HG03280 (cell line): ENCODE data around the gene PLEKHA8.

Experiments used
- ATAC-seq: cut with Tn5 transposase; IDR thresholded peaks from one replicate; pipeline ENCODE4 v1.9.1; 2021; ENCODE audit warnings: mild to moderate bottlenecking, moderate library complexity; ENCODE audit not compliant: unreplicated experiment

Gene PLEKHA8

DNA sequence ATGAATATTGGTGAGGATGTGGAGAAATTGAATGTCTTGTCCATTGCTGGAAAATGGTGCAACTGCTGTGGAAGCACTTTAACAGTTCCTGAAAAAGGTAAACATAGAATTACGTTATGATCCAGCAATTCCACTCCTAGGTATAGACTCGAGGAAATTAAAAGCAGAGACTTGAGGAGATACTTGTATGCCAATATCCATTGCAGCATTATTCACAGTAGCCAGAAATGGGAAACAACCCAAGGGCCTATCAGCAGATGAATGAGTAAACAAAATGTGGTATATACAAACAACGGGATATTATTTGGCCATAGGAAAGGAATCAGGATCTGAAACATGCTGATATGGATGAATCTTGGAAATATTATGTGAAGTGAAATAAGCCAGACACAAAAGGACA is 74.1 kb downstream of the PLEKHA8 start:
- no peak for ATAC-seq

DNA sequence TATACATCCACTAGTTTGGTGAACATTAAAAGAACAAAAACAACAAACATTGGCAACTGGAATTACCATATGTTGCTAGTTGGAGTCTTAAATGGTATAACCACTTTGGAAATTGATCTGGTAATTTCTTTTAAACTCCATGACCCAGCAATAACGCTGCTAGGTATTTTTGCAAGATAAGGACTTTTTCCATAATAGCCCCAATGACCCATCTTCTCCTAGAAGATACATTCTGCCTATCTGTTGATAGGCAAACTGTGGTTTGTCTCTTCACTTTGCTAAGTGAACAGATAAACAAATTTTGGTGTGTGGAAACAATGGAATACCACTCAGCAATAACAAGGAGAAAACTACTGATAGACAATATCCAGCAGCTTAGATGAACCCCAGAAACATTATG is 75.9 kb downstream of the PLEKHA8 start:
- no peak for ATAC-seq

DNA sequence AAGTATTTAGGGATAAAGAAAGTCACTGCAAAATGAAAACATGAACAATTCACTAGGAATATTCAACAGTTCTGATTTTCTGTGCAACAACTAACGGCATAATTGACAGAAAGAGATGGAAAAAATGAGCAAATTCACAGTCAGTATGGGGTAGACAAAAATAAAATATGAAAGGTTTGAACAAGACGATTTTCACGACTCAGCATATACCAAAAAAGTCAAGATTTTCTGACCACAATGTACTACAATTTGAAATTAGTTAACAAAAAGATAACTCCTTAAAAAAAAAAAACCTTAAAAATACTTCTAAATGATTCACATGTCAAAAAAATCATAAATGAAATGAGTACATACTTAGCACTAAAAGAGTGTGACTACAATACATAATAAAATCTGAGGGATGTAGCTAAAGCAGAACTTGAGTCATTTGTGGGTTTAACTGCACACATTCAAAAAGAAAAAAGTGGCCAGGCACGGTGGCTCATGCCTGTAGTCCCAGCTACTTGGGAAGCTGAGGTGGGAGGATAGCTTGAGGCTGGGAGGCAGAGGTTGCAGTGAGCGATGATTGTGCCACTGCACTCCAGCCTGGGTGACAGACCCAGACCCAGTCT is 84.0 kb downstream of the PLEKHA8 start:
- ATAC-seq, result no peak

DNA sequence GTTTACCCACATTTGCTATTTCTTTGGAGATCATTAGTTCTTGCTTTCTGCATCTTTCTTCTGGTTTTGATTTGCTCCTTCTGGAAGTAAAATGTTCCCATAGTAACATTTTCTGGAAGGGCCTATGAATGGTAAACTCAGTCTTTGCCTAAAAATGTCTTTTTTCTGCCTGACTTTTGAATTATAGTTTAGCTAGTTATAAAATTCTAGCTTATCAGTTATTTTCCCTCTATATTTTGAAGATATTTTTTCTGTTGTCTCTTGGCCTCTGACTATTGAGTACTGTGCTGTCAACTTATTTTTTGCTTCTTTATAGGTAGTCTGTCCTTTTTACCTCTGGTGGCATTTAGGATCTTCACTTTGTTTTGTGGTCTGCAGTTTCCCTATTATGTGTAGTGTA is 84.9 kb downstream of the PLEKHA8 start:
- ATAC-seq, result no peak

DNA sequence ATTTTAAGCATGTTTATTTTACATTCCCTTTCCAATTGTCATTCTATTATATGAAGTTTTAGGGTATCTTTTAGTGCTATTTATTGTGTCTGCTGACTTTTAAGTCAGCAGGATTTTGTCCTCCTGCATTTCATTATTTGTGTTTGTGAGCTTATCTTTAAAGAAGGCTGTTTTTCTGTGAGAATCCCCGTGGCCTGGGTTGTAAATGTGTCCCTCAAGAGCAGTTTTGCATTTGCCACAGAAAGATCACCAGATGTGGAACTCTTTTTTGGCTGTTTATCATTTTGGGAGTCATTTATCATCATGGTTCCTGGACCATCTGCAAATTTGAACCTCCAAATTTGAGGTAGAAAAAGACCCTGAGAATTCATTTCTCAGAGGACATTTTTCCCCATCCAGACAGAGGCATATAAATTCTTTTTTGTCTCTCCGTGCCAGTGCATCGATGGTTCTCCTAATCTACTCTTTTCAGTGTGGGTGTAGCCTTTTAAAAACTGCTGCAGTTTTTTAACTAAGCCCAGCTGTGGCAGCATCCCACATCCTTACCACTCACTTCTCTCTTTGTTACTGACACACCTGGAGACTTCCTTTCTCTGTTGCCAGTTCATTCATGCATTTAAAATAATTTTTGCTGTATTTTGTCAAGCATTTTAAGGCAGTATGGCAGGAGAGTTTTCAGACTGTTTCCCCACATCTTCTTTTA is 86.5 kb downstream of the PLEKHA8 start:
- ATAC-seq, result no peak

DNA sequence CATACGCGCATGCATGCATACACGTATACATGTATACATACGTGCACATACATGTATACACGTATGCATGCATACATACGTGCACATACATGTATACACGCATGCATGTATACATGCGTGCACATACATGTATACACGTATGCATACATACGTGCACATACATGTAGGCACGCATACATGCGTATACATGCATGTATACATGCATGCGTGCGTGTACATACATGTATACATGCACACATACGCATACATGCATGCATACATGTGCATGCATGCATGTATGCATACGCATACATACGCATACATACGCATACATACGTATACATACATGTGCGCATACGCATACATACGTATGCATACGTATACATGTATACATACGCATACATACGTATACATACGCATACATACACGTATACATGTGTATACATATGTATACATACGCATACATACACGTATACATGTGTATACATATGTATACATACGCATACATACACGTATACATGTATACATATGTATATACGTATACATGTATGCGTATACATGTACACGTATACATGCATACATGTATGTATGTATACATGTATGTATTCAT is 87.6 kb downstream of the PLEKHA8 start:
- ATAC-seq, result no peak

DNA sequence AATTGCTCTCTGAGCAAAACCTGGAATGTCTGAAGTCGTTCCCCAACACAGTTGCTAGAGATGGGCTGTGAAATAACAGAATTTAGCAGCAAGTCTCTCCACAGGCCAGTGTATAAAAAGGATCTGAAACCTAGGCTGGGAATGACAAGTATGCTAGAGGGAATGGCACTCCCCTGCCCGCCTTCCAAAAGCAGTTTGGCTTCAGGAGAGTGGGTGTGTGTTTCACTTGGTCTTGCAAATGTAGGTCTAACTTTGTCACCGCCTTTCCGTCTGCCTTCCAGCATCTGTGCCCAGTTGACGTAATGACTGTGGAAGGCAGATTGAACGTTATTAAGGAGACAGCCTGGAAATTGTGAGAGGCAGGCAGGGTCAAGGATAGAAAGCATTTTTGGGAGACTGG is 88.6 kb downstream of the PLEKHA8 start:
- no peak for ATAC-seq

DNA sequence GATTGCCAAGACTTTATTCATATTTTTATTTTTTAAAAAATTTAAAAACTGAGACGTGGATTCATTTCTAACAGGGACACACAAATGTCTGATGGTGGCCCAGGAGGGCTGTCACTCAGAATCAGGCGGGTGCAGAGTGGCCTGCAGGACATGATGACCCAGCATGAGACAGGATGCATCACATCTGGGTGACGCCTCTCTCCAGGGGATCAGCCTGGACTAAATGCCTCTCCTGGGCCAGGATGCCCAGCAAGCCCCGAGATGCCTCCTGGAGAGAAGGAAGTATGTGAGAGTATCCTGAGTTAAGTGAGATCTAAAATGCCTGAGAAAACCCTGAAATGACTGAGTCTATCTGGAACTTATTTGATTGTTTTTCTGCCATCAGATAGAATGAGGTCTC is 89.7 kb downstream of the PLEKHA8 start:
- no peak for ATAC-seq

DNA sequence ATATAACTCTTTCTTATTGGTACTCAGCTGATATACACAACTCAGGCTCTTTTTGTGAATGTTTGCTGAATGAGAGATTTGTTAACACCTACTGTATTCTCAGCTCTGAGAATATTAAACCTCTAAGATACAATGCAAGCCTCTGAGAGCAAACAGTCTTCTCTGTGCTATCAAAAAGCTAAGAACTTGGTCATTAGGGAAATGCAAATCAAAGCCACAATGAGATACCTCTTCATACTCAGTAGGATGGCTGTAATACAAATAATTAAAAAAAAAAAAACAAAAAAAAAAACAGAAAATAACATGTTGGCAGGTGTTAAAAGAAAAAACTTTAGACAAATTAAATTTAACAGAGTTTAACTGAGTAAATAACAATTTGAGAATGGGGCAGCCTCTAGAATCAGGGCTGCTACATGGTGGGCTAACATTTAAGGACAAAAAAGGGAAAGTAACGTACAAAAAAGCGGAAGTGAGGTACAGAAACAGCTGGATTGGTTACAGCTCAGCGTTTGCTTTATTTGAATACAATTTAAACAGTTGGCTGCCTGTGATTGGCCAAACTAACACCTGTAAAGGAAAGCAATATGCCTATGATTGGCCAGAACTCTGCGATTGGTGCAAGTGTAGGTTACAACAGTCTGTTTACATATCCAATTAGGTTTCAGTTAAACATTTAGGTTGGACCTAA is 91.8 kb downstream of the PLEKHA8 start:
- no peak for ATAC-seq

DNA sequence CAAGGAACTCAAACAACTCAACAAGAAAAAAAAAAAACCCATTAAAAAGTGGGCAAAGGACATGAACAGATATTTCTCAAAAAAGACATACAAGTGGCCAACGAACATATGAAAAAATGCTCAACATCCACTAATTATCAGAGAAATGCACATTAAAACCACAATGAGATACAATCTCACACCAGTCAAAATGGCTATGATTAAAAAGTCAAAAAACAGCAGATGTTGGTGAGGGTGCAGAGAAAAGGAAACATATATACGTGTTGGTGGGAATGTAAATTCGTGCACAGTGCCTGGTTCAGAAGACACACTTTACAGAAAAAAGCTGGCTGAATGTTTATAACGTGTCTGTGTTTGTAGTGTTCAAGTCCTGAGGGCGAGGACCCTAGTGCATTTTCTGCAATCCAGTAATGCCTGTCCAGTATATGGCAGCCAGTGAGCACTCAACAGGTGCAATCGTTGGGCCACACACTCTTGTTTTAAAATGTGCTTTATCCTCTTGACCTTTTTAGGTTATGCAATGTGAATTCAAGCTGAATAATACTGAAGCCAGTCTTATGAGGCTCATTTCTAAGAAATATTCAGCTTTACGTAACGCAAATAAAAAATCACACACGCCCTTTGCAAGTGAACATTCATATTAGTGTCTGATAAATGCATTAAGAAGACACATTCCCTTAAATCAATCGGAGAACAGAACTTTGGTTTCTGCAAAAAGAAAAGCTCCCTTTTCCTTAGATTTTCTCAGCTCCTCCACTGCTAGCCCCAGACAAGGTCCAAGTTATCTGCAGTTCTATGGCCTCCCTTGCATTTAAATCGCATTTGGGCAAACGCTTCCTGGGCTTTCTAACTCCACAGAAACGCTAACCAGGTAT is 105.8 kb downstream of the PLEKHA8 start:
- no peak for ATAC-seq

DNA sequence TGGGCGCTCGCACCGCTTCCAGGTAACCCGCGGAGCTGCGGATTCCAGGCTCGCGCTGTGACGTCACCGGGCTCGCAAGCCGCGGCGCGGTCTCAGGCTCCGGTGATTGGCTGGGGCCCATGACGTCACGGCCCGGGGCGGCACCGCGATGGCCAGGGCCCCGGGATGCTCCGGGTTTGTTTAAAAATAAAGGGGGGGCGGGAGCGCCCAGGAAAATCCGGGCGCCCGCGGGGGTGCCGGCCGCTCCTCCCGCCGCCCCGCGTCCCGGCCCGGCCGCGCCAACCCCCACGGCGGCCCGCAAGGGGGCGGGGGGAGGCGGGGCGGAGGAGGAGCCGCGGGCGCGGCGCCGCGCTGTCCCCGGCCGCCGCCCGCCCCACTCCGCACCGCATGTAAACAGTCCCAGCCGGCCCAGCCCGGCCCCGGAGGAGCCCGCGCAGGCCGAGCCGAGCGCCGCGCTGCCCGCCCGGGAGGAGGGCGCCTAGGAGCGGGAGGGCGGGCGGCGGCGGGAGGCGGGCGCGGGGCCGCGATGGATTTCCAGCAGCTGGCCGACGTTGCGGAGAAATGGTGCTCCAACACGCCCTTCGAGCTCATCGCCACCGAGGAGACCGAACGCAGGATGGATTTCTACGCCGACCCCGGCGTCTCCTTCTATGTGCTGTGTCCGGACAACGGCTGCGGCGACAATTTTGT is 106.5 kb downstream of the PLEKHA8 start, which contains the start of gene MTURN:
TSS of gene MTURN (plus strand) at position 376 of the 690 bp plus-strand sequence. CDS start at position 527, 151 bp downstream.
- ATAC-seq, result peak; percentile 86

DNA sequence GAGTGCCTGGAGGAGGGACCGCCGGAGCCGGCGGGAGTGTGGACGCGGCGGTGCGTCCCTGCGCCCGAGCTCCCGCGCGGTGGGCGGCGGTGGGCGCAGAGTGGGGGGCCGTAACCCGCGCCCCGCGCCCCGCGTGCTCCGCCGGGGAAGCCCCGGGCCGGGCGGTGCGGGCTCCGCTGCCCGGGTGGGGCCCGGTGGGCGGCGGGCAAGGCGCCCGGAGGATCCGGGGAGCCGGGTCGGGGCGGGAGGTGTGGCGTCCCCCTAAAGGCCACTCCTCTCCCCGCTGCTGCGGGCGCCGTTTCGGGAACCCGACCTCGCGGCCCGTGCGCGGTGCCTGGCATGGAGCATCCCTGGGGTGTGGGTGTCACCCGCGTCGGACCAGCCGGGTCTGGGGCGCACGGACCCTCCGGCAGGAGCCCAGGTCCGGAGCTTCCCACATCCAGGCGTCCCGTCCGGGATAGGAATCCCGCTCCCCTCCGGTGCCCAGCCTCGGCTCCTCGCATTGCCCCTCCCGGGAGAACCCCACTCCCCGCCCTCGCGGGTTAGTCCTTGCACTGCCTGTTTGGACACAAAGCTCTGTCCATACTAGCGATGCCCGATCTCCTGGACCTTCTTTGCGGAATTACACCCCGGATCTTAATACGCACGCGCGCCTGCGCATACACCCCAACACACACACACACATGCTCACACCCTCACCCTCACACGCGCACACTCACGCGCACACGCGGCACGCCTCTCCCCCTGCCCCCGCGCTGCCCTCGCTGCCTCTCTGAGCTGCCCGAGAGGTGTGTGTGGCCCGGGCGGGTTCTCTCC is 107.3 kb downstream of the PLEKHA8 start:
- ATAC-seq, result peak; percentile 19

DNA sequence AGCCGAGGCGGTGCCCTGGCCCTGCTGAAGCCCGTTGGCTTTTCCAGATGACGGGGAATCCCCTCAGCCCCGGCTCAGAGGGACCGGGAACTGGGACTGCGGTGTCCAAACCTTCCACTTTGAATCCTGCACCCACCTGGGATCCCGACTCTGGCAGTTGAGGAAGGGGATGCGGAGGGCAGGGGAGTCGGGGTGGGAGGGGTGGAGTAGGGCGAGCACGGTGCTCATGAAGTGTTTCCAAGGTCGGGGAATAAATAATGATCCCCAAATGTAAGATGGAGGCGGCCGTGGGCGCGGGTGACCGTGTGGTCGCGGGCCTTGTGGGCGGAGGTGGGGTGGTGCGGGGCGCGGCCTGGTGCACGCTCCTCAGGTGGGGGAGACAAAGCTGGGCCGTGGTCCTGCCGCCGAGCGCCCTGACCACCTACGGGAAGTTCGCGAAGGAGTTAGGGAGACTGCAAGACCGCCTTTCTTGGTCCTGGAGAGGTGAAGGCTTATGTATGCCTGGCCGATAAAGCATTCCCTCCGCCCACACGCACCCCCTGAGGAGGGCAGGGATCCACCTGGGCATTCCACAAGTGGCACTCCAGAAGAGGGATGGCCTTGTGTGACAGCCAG is 108.0 kb downstream of the PLEKHA8 start:
- no peak for ATAC-seq

DNA sequence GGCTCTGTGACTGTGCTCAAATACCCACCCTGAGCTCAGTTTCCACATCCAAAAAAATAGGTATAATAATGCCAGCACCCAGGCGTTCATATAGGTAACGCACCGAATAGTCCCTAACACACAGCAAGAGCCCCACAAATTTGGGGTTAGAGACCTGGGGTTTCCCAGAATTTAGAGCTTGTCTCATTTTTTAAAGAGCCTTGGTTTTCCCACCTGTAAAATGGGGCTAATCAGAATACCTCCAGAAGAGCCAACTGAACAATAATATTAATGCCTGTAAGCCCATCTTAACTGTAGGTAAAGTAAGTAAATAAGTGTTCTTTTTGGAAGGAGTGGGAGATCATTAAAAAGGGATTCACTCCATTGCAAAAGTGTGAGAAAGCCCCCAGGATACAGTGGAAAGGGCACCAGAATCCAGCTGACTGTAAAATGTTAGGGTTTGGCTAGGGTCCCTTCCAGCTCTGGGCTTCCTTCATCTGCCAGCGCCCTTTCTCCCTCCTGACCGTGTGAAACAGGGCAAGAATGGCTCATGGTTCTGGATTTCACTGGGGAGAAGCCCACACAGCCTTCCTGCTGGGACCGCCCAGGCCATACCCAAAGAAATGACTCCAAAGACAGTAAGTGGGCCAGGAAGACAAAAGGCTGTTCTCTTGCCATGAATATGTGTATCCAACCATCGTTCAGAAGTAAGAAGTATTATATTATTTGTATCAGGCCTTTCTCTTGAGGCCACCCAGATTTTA is 108.7 kb downstream of the PLEKHA8 start:
- no peak for ATAC-seq

DNA sequence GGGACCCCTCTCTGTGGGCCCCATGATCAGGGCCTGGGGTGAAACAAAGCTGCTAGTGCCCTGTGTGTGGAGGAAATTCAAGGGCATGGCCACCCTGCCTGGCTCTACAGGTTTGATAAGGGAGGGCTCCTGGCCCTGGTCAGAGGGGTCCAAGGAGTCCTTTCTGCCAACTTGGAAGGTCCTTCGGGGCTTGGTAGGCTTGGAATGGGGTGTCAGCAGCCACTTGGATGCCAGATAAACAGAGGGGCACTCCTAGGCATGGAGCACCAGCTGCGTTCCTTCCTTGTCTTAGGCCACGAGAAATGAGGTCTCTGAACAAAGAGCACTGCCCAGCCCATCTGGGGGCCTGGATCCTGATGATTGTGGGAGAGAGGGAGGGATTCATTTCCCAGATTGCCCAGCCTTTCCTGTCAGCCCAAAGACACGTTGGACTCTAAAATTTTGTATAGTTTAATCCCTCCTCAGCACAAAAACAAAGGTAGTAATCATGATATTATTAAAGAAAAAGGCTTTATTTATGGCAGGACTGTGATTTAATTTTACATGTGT is 111.7 kb downstream of the PLEKHA8 start:
- no peak for ATAC-seq

DNA sequence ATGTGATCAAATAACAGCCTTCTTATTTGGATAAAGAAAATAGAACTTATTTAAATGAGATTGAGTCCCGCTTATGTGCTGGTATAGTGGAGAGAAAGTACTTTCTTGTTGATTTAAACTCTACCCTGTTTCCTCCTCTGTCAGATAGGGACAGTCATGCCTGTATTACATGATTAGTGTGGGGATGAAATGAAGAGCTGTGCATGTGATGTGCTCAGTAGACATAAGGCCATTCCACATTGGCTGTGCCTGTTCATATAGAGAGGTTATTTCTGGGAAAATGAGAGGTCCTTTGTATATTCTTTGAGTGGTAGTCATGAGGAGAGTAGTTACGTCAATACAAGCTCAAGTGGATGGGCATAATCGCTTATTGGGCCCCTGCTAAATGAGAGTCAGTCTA is 112.2 kb downstream of the PLEKHA8 start:
- no peak for ATAC-seq

DNA sequence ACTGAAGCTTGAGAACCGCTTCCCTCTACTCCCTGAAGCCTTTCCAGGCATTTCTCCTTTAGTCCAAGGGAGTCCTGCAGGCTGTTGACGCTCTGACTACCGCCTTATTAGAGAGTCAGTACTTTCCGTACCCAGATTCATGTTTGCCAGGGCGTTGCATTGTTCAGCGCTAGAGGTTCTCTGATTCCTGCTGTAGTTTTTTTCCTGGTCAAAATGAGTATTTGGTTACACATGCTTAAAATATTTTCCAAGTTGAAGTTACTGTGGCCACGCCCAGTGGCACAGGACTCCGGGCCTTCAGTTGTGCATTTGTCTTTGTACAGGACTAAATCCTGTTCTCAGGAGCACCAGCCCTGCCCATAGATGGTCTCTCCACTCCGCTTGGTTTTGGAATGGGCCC is 114.5 kb downstream of the PLEKHA8 start:
- ATAC-seq, result no peak

DNA sequence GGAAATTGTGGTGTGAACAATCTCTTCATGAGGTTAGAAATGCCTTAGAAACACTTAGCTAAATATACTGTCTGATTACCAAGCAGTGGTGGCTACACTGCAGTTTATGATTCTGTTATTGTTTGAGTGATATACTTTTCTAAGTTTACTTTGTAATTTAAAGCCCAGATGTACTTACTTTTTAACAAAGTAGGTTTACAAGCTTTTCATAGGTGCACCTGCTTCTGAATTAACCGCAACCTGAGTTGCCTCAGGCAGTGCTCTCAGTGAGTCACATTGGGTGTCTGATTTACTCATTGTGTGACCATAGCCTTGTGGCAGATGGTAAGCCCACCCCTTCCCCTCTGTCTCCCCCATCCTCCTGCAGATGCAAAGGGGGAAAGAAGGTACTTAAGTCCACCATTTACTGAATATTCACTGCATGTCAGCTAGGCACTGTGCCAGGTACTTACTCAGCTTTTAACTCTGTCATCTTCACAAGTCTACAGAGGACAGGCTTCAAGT is 115.6 kb downstream of the PLEKHA8 start:
- ATAC-seq, result no peak
